Activated naive CD8-positive, alpha-beta T cell treated with anti-CD3 and anti-CD28 coated beads, Interleukin-2, amount 50 U/mL, for 16 hours (primary cell): ENCODE data around the gene ATG4D.

Experiments used
- DNase-seq: peaks from one replicate; pipeline ENCODE4 v3.0.0-alpha.2; 2020; ENCODE audit warnings: low read depth, low spot score

Gene ATG4D

DNA sequence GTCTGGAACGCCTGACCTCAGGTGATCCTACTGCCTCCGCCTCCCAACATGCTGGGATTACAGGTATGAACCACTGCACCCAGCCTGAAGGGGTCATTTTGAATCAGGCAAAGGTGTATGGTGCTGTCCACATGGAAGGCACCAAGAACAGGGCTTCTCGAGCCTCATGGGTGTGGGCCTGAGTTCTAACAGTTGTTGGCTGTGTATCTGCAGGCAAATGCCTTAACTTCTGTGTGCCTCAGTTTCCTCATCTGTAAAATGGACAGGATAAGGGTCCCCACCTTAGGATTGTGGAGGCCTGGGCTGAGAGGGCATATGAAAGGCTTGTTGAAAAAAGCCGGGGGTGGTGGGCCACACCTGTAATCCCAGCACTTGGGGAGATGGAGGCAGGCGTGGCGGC is 34.2 kb downstream of the ATG4D start:
- no peak for DNase-seq

DNA sequence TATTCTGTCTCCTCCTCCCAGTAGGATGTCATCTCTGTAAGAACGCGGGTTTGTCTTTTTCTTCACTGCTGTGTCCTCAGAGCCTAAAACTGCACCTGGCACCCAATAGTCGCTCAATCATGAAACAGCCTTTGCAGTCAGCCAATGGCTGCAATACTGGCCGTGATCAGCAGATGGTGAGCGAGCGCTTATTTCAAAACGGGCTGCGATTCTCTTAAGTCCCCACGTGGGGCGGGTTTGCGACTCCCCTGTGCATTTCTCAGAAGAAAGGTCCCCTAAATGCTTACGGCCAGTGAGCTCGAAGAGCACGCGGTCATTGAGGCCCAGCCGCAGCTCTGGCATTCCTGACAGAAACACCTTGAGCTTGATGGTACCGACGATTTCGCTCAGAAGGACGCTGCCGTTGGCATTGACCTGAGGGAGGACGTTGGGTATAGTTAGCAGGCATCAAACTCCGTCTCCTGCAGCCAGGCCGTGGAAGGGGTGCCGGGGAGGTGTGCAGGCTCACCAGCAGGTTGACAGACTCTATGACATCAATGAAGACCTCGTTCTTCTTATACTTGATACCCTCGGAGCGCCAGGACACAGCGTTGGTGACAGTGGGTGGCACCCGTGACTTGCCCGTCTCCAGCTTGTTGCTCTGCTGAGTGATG is 37.4 kb downstream of the ATG4D start:
- peak; percentile 82 for DNase-seq

DNA sequence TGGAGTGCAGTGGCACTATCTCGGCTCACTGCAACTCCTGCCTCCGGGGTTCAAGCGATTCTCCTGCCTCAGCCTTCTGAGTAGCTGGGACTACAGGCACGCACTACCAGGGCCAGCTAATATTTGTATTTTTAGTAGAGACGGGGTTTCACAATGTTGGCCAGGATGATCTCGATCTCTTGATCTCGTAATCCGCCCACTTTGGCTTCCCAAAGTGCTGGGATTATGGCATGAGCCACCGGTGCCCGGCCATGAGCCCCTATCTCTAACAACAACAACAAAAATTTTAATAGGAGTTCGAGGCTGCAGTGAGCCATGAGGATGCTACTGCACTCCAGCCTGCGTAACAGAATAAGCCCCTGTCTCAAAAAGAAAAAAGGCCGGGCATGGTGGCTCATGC is 38.4 kb downstream of the ATG4D start:
- DNase-seq = no peak

DNA sequence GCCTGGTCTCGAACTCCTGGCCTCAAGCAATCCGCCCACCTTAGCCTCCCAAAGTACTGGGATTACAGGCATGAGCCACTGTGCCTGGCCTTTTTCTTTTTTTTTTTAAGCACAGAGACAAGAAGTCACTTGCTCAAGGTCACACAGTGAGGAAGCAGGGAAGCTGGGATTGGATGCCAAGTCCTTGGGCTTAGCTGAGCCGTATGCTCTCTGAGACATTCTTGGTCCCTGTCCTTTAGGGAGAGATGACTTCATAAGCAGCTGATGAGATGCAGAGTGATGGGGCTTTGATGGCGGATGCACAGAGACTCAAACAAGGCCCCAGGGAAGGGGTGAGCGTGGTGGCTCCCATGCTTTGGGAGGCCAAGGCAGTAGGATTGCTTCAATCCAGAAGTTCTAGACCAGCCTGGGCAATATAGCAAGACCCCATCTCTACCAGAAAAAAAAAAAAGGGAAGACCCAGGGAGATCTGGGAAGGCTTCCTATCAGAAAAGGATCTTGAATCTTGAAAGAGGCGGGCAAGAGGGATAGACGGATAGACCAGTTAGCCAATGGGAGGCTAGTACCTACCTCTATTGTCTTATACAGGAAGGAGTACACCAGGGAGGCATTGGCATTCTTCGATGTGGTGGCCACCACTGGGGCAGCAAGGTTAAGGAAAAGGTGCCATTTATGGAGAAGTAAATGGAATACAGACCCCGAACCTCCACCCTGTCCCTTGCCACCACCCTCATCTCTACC is 39.5 kb downstream of the ATG4D start:
- DNase-seq = no peak

GRCh38 chr19:10586396-10586795 is 42.7 kb downstream of the ATG4D start:
- DNase-seq = no peak

DNA sequence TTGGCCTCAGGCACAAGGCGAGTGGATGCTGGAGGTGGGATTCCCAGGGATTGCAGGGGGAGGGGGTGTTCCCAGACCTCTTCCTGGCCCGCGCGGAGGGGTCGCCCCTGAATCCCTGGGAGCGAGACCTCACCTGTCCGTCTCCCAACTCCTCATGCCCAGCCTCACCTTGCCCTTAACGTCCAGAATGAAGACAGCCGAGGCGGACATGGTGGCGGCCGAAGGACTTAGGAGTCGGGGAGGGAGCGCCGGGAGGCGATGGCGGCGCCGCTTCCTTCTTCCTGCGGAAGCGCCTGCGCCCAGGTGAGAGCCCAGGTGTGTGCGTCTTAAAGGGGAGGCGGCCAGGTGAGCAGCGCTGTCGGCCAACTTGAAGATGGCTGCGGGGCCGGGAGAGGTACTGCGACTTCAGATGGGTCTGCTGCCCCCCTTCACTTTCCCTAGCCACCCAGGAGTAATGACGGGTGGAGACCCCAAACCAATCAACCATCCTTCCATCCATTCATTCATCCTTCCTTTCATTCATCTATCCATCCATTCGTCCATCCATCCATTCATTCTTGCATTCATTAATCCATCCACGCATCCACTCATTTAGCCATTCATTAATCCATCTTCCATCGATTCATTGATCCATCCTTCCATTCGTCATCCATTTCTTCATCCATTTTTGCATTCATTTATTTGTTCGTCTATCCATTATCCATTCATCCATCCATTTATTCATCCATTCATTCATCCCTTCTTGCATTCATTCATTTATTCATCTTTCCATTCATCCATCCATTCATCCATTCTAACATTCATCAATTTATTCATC is 43.5 kb downstream of the ATG4D start, which contains the start of gene AP1M2:
AP1M2 (minus strand) TSS at position 291 of the 817 bp plus-strand sequence; CDS start at position 210, 81 bp downstream.
- DNase-seq = no peak

- DNase-seq = no peak
These were observed 44.1 kb downstream of the ATG4D start for GRCh38 chr19:10587839-10588150.

- no peak for DNase-seq
These were observed 49.4 kb downstream of the ATG4D start for GRCh38 chr19:10593148-10593547.

- DNase-seq = no peak
These were observed 50.3 kb downstream of the ATG4D start for GRCh38 chr19:10593820-10594637.

DNA sequence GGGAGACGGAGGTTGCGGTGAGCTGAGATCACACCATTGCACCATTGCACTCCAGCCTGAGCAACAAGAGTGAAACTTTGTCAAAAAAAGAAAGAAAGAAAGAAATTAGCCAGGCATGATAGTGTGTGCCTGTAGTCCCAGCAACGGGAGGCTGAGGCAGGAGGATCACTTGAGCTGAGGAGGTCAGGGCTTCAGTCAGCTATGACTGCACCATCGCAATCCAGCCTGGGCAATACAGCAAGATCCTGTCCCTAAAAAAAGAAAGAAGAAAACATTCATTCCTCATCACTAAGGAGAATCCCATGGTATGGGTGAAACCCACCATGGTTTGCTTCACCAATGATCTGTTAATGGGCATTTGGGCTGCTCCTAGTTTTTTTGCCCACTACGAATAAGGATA is 56.4 kb downstream of the ATG4D start:
- no peak for DNase-seq

- no peak for DNase-seq
These were observed 58.3 kb downstream of the ATG4D start for GRCh38 chr19:10601999-10602329.

GRCh38 chr19:10602330-10603083 is 58.8 kb downstream of the ATG4D start:
- DNase-seq = peak; percentile 84
